Tongue (tissue), 2 donors: Measurements from ENCODE around the gene PTPRD. TPM values are rescaled to one million over a fixed set of nuclear protein-coding genes. Genes with fewer than 3 reads are reported as not detected.

ENCODE experiments used
- DNase-seq: peaks from one replicate; pipeline ENCODE4 v3.0.0-alpha.2; 2015
- total RNA-seq: library from RNA; depleted of rRNA; stranded (reverse); fragments of >200 nt; gene quantifications from one replicate; pipeline ENCODE4 v1.2.3, GENCODE V29; 2014

Gene PTPRD
- total RNA-seq, 1 donor from 2014 or later = 105 TPM

- DNase-seq = no peak
Observed at GRCh38 chr9:8489835-8490234, 2123.0 kb downstream of the PTPRD start.

- DNase-seq = peak; percentile 49
Observed at GRCh38 chr9:8486095-8486494, 2126.7 kb downstream of the PTPRD start.

- DNase-seq = peak; percentile 13
Observed at GRCh38 chr9:8484597-8485191, 2128.1 kb downstream of the PTPRD start.

- DNase-seq = no peak
Observed at GRCh38 chr9:8477450-8477849, 2135.4 kb downstream of the PTPRD start.

GRCh38 chr9:8474937-8475336 is 2137.9 kb downstream of the PTPRD start:
- no peak for DNase-seq

GRCh38 chr9:8473244-8474020 is 2139.4 kb downstream of the PTPRD start:
- no peak for DNase-seq

- DNase-seq = no peak
Observed at GRCh38 chr9:8468045-8468637, 2144.7 kb downstream of the PTPRD start.

GRCh38 chr9:8457816-8458215 is 2155.0 kb downstream of the PTPRD start:
- peak; percentile 21 for DNase-seq

GRCh38 chr9:8457055-8457454 is 2155.7 kb downstream of the PTPRD start:
- DNase-seq = no peak

- peak; percentile 14 for DNase-seq
Observed at GRCh38 chr9:8456344-8456743, 2156.5 kb downstream of the PTPRD start.

- DNase-seq = no peak
Observed at GRCh38 chr9:8450810-8451545, 2161.8 kb downstream of the PTPRD start.

GRCh38 chr9:8448226-8448625 is 2164.6 kb downstream of the PTPRD start:
- no peak for DNase-seq

GRCh38 chr9:8447601-8448000 is 2165.2 kb downstream of the PTPRD start:
- DNase-seq = no peak

- no peak for DNase-seq
Observed at GRCh38 chr9:8437876-8438275, 2174.9 kb downstream of the PTPRD start.

GRCh38 chr9:8437259-8437658 is 2175.5 kb downstream of the PTPRD start:
- no peak for DNase-seq

- no peak for DNase-seq
Observed at GRCh38 chr9:8436786-8437185, 2176.0 kb downstream of the PTPRD start.

- no peak for DNase-seq
Observed at GRCh38 chr9:8434621-8435020, 2178.2 kb downstream of the PTPRD start.

GRCh38 chr9:8432224-8432623 is 2180.6 kb downstream of the PTPRD start:
- no peak for DNase-seq

GRCh38 chr9:8431505-8431904 is 2181.3 kb downstream of the PTPRD start:
- no peak for DNase-seq

- DNase-seq = no peak
Observed at GRCh38 chr9:8430945-8431344, 2181.9 kb downstream of the PTPRD start.

- no peak for DNase-seq
Observed at GRCh38 chr9:8429768-8430167, 2183.0 kb downstream of the PTPRD start.

GRCh38 chr9:8429157-8429556 is 2183.6 kb downstream of the PTPRD start:
- no peak for DNase-seq

GRCh38 chr9:8428389-8428788 is 2184.4 kb downstream of the PTPRD start:
- no peak for DNase-seq
